GM11168 (cell line): ENCODE results near the gene ATXN3L.

Experiments
- in situ Hi-C: fragments of 300-500 bp; cut with MboI; formaldehyde crosslinking; loops from one replicate; pipeline ENCODE4 v1.12.0; 2022; ENCODE audit warnings: low sequenced_read_pairs; ENCODE audit not compliant: unreplicated experiment

Gene ATXN3L

GRCh38 chrX:13272426-13272825 lies 47.4 kb downstream of the ATXN3L start:
- in situ Hi-C loops: loop anchor here (25.0 kb wide), 2 partner anchors 215 to 285 kb away; partner anchors contain the start of gene TMSB4X

DNA sequence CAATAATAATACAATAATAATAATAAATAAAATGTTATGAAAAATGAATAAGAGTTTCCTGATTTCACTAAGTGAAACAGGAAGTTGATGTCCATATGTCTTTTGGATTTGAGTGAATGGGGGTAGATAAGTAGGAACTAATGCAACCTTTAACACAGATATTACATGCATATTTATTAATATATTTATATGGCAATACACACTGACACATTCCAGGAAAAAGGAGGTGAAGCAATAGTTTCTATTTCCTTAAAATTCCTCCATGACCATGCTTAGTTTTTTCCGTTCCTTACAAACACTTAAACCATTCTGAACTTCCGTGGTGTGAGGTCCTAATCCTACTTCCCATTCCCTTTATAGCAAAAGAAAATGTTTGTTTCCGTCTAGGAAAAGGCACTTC lies 48.3 kb downstream of the ATXN3L start:
- in situ Hi-C loops: loop anchor here (25.0 kb wide), 2 partner anchors 216 to 284 kb away; partner anchors contain the start of gene TMSB4X

GRCh38 chrX:13270360-13270759 lies 49.5 kb downstream of the ATXN3L start:
- in situ Hi-C loops: loop anchor here (25.0 kb wide), 2 partner anchors 217 to 283 kb away; partner anchors contain the start of gene TMSB4X

DNA sequence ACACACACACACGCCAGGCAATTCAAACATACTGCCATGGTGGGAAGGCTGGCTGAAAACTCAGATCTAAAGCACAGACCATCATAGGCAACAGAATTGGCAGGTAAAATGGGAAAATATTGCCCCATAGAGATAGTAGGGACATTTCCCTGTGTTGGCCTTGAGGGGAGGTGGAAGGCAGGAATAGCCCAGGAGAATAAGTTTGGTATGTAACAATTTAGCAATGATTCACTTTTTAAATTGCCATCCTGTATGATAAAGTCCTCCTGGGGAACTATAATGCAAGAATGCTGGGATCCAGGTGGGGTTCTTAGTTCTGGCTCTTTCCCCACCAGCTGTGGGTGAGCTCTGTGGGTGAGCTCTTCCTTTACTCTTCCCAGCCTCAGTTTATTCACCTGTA lies 51.0 kb downstream of the ATXN3L start:
- in situ Hi-C loops: loop anchor here (25.0 kb wide), 2 partner anchors 218 to 282 kb away; partner anchors contain the start of gene TMSB4X
